Prostate gland (tissue), 2 donors: ENCODE data around the gene LMBRD2.

ENCODE experiments used
- CTCF ChIP-seq, 4 experiments: fragments of 200-600 bp in 2 of 4; fragments of 450-650 bp in 2 of 4; sonication (generic) in 2 of 4; IDR thresholded peaks; 1 replicate in 3 of 4; 2 replicates in 1 of 4; pipeline ENCODE4 v1.5.1; 2016 to 2019; ENCODE audit warnings: antibody characterized with exemption in 4 of 4, mild to moderate bottlenecking in 2 of 4, moderate library complexity in 2 of 4
- POLR2A ChIP-seq: fragments of 450-650 bp; IDR thresholded peaks from one replicate; pipeline ENCODE4 v1.6.1; 2016; ENCODE audit warnings: antibody characterized with exemption, mild to moderate bottlenecking
- POLR2AphosphoS5 ChIP-seq: sonication (generic); formaldehyde crosslinking; IDR thresholded peaks from one replicate; pipeline ENCODE4 v1.6.1; 2017; ENCODE audit warnings: antibody characterized with exemption

GRCh38 chr5:36066001-36066539 is 85.6 kb downstream of the LMBRD2 start:
- TF ChIP-seq CTCF (IDR thresholded peaks at IDR 0.05) (no peak), POLR2AphosphoS5 (no peak), POLR2A (no peak)
